Measurements from ENCODE around the gene ASB18. TPM values are rescaled to one million over a fixed set of nuclear protein-coding genes. Genes with fewer than 3 reads are reported as not detected.

Gene ASB18
- total RNA-seq, 1 donor from 2014 or later: not detected

DNA sequence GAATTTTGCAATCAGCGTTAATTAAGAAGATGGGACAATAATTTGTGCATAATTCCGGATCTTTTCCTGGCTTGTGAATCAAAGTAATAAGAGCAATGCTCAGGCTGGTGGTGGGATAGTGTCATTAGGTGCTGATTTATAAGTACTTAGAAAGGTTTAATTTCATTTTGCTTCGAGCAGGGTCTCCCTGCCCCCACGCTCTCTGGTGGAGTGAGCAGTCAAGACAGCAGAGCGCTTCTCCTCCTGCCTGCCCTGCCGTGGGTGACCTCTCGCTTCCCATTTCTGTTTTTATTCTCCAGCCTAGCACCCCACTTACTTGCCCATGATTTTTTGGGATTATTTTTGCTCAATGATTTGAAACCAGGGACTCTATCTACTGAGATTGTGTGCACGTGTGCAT, 7.1 kb downstream of the ASB18 start:
- no peaks in the 10 kb centered on the region for H3K79me2 ChIP-seq (ENCODE audit: low read depth)

DNA sequence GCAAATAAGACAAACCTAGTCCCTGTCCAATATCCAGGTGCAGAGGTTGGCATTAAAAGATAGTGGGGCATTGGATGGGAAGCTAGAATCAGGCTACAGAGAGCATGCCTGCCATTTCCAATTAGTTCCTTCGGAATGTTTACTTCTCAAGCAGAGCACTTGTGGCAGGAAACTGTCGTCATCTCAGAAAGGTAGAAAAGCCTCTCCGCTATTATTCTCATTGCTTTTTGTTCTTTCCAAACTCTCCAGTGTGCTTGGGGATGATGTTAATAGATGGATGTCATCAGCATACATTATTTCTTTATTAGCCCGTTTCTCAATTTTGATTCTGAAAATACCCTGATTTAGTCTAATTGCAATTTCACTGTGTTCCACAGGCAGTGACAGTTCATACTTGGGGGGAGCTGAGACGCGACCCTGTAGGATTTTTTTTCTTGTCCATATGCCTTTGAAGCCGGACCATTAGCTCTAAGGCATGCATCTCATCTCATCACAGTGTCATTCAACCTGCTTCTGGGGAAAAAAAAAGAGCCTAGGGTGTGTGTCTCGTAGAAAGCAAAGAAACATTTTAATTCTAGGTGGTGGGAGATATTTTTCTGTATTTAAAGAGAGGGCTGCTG, 7.7 kb downstream of the ASB18 start:
- DNase-seq (ENCODE audit: low spot score): no peak
- Mint-ChIP-seq H3K4me1 (peaks cover 24% of the 10 kb centered on the region), H3K36me3 (no peaks in the 10 kb centered on the region), H3K9me3 (no peaks in the 10 kb centered on the region), H3K27me3 (ENCODE audit: insufficient read depth, low read depth) (peaks cover 9% of the 10 kb centered on the region), H3K27ac (no peak overlapping the region), H3K4me3 (no peak overlapping the region)
- H3K27me3 ChIP-seq: no peaks in the 10 kb centered on the region
- no peaks in the 10 kb centered on the region for H3K79me2 ChIP-seq (ENCODE audit: low read depth)
- no peak overlapping the region for H3K27ac ChIP-seq
- no peaks in the 10 kb centered on the region for H3K36me3 ChIP-seq
- no peak overlapping the region for H2AFZ ChIP-seq (replicated peaks)
- H3K4me1 ChIP-seq: no peaks in the 10 kb centered on the region
- TF ChIP-seq CTCF (IDR thresholded peaks at IDR 0.05): no peak
- no peak for TF ChIP-seq EZH2 (IDR thresholded peaks at IDR 0.05)
- TF ChIP-seq EZH2phosphoT487 (IDR thresholded peaks at IDR 0.05): no peak
- H3K4me2 ChIP-seq: no peak overlapping the region
- no peaks in the 10 kb centered on the region for H4K20me1 ChIP-seq (ENCODE audit: low read depth)
- no peak overlapping the region for H3K4me3 ChIP-seq
- H3F3A ChIP-seq (ENCODE audit: low read depth): no peaks in the 10 kb centered on the region
- no peak overlapping the region for H3K9ac ChIP-seq
- H3K9me3 ChIP-seq (ENCODE audit: low read depth): no peaks in the 10 kb centered on the region

More for the DNA sequence above, 7.1 kb downstream of the ASB18 start:
- TF ChIP-seq EZH2 (IDR thresholded peaks at IDR 0.05) (no peak), EZH2phosphoT487 (IDR thresholded peaks at IDR 0.05) (no peak), CTCF (IDR thresholded peaks at IDR 0.05) (no peak)
- Histone ChIP-seq H3K4me3 (no peak overlapping the region), H3F3A (ENCODE audit: low read depth) (no peaks in the 10 kb centered on the region), H3K9ac (no peak overlapping the region), H3K4me1 (no peaks in the 10 kb centered on the region), H3K4me2 (no peak overlapping the region), H3K27ac (no peak overlapping the region), H3K27me3 (no peaks in the 10 kb centered on the region), H4K20me1 (ENCODE audit: low read depth) (no peaks in the 10 kb centered on the region), H3K36me3 (no peaks in the 10 kb centered on the region), H2AFZ (replicated peaks) (no peak overlapping the region), H3K9me3 (ENCODE audit: low read depth) (no peaks in the 10 kb centered on the region)
- H3K4me1 Mint-ChIP-seq: peaks cover 18% of the 10 kb centered on the region
- DNase-seq (ENCODE audit: low spot score): no peak
- peaks cover 3% of the 10 kb centered on the region for H3K9me3 Mint-ChIP-seq
- H3K27ac Mint-ChIP-seq: no peak overlapping the region
- no peaks in the 10 kb centered on the region for H3K36me3 Mint-ChIP-seq
- H3K4me3 Mint-ChIP-seq: no peak overlapping the region
- H3K27me3 Mint-ChIP-seq (ENCODE audit: insufficient read depth, low read depth): peaks cover 5% of the 10 kb centered on the region

DNA sequence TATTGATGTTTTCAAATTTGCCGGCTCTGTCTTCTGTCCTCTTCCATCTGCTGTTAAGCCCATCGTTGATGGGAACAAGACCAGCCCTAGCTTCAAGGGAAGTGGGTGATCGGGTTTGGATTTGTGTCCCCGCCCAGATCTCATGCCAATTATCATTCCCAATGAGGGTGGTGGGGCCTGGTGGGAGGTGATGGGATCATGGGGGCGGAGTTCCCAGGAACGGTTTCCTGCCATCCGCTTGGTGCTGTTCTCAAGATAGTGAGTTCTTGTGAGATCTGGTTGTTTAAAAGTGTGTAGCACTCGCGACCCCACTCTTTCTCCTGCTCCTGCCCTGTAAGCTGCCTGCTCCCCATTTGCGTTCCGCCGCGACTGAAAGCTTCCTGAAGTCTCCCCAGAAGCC, 9.5 kb downstream of the ASB18 start:
- H3K27ac Mint-ChIP-seq: no peak overlapping the region
- Histone ChIP-seq H3K36me3 (no peaks in the 10 kb centered on the region), H3K27me3 (no peaks in the 10 kb centered on the region), H2AFZ (replicated peaks) (no peak overlapping the region), H3K4me1 (no peaks in the 10 kb centered on the region), H3K4me3 (no peak overlapping the region), H3K79me2 (ENCODE audit: low read depth) (no peaks in the 10 kb centered on the region), H3F3A (ENCODE audit: low read depth) (no peaks in the 10 kb centered on the region), H3K4me2 (no peak overlapping the region), H3K9ac (no peak overlapping the region), H4K20me1 (ENCODE audit: low read depth) (no peaks in the 10 kb centered on the region), H3K9me3 (ENCODE audit: low read depth) (no peaks in the 10 kb centered on the region), H3K27ac (no peak overlapping the region)
- H3K27me3 Mint-ChIP-seq (ENCODE audit: insufficient read depth, low read depth): peaks cover 6% of the 10 kb centered on the region
- H3K4me1 Mint-ChIP-seq: peaks cover 38% of the 10 kb centered on the region
- no peak overlapping the region for H3K4me3 Mint-ChIP-seq
- no peak for DNase-seq (ENCODE audit: low spot score)
- TF ChIP-seq EZH2 (IDR thresholded peaks at IDR 0.05): no peak
- no peak for TF ChIP-seq EZH2phosphoT487 (IDR thresholded peaks at IDR 0.05)
- no peak for TF ChIP-seq CTCF (IDR thresholded peaks at IDR 0.05)
- H3K36me3 Mint-ChIP-seq: no peaks in the 10 kb centered on the region
- H3K9me3 Mint-ChIP-seq: no peaks in the 10 kb centered on the region

Data from neural progenitor cell (in vitro differentiated cells).